ELF-1 (cell line): Measurements from ENCODE around the gene EYS.
A peak's percentile ranks its signal among the peaks of the same experiment; 100 is the strongest.
"Not testable (repeated sequence)": the region's sequence is repeated elsewhere in the genome, so short reads cannot be mapped to it uniquely, and the experiment has no call there.

Experiments used
- DNase-seq: peaks from one replicate; pipeline ENCODE4 v3.0.0-alpha.2; 2016; ENCODE audit warnings: low read depth, low spot score

Gene EYS

DNA sequence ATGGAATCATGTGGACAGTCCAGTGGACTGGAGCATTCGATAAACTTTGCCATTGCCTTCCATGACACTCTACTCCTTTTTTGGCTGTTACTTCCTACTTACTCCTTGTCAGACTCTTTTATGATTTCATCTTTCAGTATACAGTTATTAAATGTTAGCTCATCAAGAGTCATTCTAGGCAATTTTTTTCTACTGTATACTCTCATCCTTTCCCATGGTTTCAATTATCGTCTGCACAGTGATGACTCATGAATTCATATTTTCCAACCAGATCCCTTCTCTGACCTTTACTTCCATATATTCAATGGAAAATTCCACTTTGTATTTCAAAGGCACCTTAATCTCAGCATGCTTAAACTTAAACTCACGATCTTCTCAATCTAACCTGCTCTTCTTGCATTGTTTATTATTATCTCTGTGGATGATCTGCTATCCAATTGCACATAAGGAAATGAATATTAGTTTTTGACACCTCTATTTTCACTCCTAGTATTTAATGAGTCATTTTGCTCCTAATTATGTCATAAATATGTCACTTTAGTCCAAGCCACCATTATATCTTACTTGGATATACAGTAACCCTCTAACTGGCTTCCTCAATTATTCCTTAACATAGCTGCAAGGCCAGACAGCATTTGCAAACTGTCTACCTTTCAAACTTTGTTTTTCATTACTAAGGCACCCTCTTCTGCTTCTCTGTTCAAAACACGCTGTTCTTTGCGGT lies 1643.9 kb downstream of the EYS start:
- no peak for DNase-seq

DNA sequence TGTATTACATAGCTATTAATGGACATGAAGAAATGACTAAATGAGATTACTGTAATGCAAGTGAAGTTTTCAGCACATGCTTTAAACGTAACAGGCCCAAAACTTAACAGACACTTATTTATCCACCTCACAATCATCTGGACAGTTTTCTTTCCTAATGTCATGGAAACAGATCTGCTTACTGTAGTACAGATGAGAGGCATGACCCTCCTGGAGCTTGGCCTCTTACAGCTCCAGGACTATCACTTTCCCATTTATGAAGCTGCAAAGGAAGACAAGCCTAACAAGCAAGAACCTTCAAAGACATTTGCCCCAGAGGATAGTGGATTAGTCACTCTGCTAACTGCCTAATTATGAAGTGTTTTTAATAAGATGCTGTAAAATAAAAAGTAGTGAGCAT lies 1652.2 kb downstream of the EYS start:
- no peak for DNase-seq

DNA sequence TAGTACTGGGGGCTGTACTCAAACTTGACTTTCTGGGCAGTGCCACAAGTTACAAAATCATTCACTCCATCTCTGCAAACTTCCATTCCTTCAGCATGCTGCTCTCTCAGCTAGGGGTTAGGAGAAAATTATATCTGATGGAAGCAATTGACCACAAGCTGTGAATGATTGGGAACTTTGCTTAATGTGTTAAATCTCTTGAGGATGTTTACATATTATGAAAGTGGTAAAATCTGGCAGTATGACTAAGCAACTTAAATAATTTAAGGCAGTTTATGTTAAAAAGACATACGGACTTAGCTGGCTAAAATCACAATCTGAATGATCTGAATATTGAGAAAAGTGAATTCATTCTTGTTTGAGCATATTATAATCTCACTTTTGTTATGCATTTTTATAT lies 1656.4 kb downstream of the EYS start:
- no peak for DNase-seq

DNA sequence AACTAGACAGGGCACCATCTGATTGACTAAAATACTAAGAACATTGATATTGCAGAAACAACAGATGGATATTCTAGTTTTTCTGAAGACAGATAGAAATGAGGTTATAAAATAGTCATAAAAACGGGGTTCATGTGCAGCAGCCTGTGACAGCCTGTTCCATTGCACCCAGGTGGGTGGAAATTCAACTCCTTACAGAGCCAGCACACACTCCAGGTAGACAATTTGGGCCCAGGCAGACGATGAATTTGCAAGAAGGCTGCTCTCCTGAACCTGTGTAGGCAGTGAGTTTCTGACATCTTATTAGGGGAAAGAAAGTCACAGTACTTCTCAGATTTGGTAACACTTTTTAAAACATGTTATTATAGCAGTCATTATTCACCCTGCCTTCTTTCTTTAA lies 1657.3 kb downstream of the EYS start:
- DNase-seq = no peak

DNA sequence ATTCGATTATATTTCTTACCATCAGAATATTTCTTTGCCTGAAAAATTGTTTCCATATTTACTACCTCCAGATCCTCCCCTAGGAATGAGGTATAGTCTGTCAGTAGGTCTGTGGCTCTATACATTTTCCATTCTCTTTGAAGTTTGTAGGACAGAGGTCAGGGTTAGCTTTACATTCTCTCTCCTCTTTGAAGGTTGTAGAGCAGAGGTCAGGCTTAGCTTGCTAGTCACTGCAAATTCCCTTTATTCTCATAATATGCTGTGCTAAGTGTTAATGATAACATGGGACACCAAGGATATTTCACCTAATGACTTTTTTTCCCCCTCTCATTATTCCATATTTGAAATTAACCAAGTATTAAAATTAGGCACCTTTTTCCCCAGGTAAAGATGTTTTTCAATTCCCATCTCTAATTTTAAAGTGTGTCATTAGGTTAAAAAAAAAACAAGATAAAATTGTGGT lies 1660.2 kb downstream of the EYS start:
- no peak for DNase-seq

DNA sequence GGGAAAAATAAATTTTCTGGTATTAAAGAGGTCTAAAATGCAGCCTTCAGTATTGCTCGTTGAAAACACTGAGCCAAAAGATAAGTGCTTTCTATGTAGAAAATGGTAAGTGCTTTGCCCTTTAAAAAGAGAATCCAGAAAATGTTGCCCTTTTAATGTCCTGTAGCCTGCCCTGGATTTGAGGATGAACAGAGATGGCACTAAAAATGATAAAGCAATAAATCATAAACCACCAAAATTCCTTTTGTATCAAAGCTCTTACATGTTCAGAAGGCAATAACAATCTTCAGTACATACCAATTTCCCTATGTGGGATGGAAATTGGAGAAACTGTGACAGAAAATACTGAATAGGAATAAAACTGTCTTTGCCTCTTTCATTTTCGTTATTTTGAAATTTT lies 1665.7 kb downstream of the EYS start:
- no peak for DNase-seq

DNA sequence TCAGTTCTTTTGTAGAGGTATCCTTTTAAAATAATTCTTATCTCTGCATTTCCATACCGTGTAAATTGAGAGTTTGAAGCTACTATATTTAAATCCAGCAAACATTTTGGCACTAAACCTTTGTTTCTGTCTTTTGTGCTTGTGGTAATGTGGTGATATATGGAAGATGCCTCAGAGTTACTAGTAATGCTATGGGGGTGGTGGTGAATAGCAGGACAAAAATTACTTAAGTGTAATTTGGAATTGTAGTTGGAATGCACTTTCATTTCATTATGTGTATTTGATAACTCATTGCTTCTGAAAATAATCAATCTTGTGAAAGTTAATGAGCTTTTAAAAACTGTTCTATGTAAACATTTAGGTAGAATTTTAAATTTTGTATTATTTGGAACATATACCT lies 1666.9 kb downstream of the EYS start:
- no peak for DNase-seq

DNA sequence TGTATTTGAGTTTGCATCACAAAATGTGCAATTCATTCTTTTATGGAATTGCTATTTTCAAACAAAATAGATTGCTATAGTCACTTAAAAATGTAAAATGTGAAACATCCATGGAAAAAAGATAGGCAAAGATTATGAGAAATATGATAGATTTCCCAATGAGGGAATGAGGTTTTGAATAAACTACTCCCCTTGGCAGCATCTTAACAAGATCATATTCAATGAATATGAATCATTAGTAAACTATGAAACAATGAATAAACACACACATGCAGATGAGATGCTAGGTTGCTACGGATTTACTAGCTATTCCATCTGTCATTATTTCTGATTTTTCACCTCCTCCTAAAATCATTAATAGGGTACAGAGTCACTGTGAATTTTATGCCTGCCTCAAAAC lies 1669.6 kb downstream of the EYS start:
- DNase-seq = no peak

DNA sequence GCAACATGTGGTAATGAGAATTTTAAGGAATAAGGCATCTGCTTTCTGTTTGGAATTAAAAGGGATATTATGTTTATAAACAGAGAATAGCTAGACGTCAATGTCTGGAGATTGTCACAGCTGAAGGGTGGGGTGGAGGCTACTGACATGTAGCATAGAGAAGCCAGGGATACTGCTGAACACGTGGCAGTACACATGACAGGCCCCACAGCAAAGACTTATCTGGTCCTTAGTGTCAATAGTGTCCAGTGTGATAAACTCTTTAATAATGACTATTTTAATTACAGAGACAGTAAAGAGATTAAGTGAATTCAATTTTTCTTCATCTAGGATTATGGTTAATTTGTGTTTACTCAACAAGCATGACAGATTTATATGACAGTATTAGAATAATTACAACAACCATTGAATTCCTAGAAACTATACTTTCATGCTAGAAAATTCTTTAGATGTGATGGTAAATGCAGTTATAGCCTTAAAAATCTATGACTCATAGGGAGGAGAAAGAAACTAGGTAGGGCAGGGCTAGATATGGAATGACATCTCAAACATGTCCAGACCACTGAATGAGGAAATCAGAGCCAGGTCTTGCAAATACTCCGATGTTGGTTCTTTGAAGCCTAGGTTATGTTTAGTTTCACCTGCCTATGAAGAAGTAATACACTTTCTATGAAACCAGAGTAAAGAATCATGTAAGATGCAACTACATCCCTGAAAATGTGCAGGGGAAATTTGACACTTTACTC lies 1671.9 kb downstream of the EYS start:
- no peak for DNase-seq

DNA sequence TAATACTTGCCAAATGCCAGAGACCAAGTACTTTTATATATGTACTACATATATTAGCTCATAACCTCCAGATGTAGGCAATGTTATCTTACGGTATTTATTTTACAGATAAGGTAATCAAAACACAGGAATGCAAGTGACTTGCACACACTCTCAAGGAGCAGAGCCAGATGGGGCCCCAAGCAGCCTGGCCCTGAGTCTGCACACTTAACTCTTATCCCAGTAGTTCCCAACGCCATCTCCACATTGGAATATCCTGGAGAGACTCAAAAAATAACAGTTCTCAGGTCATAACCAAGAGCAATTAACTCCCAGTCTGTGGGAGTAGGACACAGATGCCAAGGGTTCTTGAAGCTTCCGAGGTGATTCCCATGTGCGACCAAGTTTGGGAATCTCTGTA lies 1672.7 kb downstream of the EYS start:
- no peak for DNase-seq

DNA sequence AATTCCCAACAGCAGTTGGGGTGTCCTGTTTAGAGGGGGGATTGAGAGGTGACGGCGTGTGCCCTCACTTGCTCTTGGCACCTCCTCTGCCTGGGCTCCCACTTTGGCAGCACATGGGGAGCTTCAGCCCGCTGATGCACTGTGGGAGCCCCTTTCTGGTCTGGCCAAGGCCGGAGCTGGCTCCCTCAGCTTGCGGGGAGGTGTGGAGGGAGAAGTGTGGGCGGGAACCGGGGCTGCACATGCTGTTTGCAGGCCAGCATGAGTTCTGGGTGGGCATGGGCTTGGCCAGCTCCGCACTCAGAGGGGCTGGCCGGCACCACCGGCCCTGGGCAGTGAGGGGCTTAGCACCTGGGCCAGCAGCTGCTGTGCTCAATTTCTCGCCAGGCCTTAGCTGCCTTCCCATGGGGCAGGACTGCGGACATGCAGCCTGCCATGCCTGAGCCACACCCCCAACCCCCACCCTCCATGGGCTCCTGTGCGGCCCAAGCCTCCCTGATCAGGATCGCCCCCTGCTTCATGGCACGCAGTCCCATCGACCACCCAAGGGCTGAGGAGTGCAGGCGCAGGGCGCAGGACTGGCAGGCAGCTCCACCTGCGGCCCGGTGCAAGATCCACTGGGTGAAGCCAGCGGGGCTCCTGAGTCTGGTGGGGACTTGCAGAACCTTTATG lies 1675.9 kb downstream of the EYS start:
- not testable (repeated sequence) for DNase-seq

DNA sequence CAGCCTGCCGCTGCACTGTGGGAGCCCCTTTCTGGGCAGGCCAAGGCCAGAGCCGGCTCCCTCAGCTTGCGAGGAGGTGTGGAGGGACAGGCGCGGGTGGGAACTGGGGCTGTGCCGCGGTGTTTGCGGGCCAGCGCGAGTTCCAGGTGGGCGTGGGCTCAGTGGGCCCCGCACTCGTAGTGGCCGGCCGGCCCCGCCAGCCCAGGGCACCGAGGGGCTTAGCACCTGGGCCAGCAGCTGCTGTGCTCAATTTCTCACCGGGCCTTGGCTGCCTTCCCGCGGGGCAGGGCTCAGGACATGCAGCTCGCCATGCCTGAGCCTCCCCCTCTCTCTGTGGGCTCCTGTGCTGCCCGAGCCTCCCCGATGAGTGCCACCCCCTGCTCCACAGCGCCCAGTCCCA lies 1683.3 kb downstream of the EYS start:
- no peak for DNase-seq

DNA sequence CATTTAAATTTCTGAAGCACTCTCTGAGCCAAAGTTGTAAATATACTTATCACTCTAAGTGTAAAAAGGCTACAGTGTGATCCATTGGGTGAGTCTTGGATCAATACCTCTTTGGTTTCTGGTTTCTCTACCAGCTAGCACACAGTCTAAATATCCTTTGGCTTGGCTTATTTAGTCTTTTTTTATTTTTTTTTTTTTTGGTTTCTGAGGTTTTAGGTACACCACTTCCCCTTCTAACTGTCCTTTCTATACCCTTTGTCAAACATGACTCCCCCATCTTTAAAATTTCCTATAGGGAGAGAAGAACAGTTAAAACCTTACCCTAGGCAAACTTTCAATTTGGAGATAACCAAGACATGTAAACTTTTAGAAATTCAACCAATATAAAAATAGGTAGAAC lies 1692.4 kb downstream of the EYS start:
- DNase-seq = no peak

DNA sequence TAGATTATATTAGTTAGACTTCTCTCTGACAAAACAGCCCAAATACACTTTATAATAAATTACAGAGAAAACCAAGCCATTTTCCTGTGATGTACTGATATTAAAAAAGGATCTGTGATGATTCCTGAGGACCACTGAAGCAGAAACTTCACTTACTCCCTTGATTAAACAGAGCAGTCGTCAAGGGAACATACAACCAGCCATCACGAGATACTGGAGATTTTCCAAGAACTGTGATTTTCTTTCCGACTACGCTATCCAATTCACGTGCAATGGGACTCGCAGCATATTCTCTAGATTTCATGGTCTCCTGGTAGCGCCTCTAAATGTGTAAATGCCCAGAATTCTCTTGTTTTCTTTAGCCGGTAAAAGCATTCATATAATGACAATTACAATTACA lies 1694.0 kb downstream of the EYS start:
- DNase-seq = no peak

DNA sequence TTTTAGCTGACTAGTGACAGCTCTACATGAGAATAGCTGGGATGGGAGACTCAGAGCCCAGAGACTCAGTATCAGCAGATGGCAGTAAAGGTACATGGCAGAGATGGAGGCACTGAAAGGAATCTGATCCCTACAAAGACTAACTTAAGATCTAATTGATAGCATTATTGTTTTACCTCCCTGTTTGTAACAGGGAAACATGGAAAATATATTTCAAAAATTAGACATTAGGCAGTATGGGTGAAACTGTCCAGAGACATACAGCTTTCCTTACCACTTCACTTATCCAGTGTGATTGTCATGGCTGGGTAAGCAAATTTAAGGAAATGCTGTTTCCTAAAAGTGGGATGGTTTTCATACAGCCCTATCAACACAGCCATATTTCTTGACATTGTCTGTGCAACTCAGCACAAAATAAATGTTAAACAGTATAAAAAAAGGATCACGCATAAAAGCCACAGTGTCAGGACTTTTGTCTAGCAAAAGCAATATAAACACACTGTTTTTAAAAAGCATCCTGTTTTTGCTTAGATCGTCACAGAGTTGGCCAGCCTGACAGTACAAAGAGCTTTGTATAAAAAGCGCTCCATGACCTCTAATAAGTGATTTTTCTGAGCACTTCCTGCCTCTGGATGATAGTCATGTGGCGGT lies 1694.5 kb downstream of the EYS start:
- peak; percentile 24 for DNase-seq

DNA sequence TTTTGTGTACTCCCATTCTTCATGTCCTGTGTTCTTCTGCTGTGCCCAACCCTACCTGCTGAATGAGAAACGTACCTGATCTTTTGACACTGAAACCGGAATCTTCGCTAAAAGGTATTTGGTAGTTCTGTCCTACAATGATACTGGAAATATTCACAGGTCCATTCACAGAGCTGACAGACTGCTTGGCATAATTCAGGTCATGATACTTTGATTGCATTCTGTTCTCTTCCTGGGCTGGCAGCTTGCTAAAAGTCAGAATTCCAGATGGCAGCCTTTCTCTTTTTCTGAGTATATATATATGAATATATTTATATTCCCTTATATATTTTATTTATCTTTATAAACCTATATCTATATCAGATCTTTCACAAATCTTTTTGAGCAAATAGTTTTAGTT lies 1696.4 kb downstream of the EYS start:
- DNase-seq = no peak

DNA sequence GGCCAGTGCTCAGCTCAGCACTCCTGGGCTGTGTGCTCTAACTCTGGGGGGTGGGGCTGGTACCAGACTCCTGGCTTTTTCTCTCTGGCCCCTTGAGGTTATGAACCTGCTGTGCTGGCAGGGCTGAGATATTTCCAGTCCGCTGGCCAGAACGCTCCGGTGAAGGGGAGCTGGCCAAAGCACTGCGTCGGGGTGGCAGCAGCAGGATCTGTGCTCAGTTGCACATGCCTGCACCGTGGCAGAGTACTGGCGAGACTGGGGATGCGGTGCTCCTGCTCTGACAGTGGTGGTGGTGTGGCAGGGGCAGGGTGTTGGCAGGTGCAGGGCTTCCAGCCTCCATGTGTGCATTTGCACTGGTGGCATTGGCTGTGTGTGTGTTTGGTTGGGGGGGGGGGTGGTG lies 1697.0 kb downstream of the EYS start:
- no peak for DNase-seq

DNA sequence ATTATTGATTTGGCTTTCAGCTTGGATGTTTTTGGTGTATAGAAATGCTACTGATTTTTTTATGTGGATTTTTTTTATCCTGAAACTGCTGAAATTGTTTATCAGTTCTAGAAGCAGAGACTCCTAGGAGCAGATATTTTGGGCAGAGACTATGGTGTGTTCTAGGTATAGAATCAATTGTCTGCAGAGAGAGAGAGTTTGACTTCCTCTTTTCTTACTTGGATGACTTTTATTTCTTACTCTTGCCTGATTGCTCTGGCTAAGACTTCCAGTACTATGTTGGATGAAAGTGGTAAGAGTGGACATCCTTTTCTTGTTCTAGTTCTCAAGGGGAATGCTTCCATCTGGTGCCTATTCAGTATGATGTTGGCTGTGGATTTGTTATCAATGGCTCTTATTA lies 1700.8 kb downstream of the EYS start:
- no peak for DNase-seq

DNA sequence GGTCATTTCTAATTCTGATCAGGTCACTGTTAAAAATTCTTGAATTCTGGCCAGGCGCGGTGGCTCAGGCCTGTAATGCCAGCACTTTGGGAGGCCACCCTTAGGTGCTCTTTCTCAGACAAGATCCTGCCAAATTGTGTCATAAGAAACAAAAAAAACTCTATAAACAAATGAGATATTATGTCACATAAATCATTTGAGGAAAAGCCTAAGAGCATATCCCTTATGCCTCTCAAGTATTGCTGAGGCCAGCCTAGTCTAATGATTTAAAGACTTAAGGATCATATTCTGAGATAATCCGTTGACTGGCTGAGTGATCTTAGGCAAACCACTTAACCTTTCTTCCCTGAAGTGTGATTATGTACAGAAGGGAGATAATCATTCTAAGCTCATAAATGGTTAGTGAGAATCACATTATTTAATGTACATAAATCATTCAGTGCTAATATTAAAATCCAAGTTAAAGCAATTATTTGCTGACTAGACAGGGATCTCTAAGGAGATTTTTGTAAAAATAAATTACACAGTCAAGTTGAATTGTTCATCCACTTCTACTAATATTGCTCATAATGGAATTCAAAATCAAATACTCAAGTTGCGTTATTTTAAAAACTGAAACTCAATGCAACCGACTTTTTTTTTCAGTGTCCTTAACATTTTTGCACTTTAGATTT lies 1706.1 kb downstream of the EYS start:
- no peak for DNase-seq

DNA sequence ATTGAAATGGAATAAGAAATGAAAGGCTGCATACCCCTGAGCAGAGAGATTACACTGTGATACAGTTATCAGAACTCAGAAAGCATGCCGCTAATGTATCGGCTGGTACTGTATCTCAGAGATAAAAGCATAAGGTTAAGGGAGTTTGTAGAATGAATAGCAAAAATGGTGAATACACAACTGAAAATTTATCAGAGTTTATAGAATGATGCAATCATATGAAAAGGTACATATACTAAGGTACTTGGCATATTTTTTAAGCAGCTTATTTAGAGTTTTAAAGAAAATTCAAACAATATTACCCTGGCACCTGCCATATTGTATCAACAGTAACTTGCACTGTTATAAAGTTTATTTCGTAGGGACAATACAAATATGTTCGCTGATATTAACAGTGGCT lies 1707.4 kb downstream of the EYS start:
- DNase-seq = no peak

DNA sequence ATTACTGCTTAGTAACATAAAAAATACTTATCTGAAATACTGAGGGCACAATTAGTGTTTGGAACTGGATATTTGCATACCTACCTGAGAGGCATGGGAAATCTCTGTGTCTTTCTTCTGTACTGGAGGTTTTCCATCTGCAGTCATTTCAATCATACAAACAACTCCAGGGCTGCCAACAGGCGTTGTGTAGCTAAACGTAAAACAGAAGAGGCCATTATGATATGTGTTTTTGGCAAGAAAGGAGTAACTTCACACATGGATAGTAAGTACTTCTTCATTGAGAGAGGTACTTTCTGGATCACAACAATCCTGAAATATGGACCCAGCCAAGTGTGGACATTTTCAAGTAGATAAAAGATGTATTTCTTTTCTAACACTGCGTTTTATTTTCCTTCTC lies 1708.0 kb downstream of the EYS start:
- DNase-seq = no peak

DNA sequence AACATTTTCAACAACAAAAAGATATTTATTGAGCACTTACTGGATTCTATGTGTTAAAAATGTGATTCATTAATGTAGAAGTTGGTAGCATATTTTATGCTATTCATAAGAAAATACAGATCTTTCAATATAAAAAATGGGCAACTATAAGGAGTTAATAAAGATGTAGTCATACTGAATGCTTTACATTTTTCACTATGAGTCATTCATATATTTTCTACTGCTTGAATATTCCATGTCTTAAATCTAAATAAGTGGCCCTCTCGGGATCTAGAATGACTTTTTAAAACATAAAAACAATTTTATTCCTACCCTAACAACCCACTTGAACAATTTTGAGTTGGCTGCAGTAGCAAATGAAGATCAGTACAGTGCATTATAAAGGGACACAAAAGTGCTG lies 1709.3 kb downstream of the EYS start:
- DNase-seq = no peak
